SU-DHL-6 (cell line): Measurements from ENCODE around the gene IFRD2.
"Not testable (repeated sequence)": the region's sequence is repeated elsewhere in the genome, so short reads cannot be mapped to it uniquely, and the experiment has no call there.

Source experiments
- H2AFZ ChIP-seq: fragments of 200-600 bp; sonication (generic); 2 replicates; pipeline ENCODE4 v1.6.1; 2014; ENCODE audit warnings: low read depth, mild to moderate bottlenecking, moderate library complexity, mixed read lengths, antibody characterized with exemption, low read length; ENCODE audit not compliant: severe bottlenecking
- H3F3A ChIP-seq: fragments of 200-600 bp; shearing (Covaris generic); 2 replicates; pipeline ENCODE4 v1.6.0; 2016; ENCODE audit warnings: antibody characterized with exemption, mild to moderate bottlenecking; ENCODE audit not compliant: insufficient read depth
- H3K27ac ChIP-seq: fragments of 200-600 bp; sonication (generic); 2 replicates; pipeline ENCODE4 v1.5.1; 2016; ENCODE audit warnings: low read depth, mild to moderate bottlenecking, low read length, moderate library complexity, mixed read lengths
- H3K27me3 ChIP-seq: fragments of 200-600 bp; sonication (generic), shearing (Covaris generic); 2 replicates; pipeline ENCODE4 v1.6.0; 2014; ENCODE audit warnings: mild to moderate bottlenecking, low read length
- H3K36me3 ChIP-seq: fragments of 200-600 bp; sonication (generic); 2 replicates; pipeline ENCODE4 v1.6.1; 2014; ENCODE audit warnings: mild to moderate bottlenecking, low read length, mixed read lengths
- H3K4me2 ChIP-seq: fragments of 300-600, 200-600 bp; shearing (Covaris generic), sonication (generic); 2 replicates; pipeline ENCODE4 v1.6.0; 2014; ENCODE audit warnings: low read length, low read depth, mild to moderate bottlenecking; ENCODE audit not compliant: poor library complexity, severe bottlenecking
- H3K4me3 ChIP-seq: fragments of 200-600 bp; sonication (generic); 2 replicates; pipeline ENCODE4 v1.5.1; 2014; ENCODE audit warnings: antibody characterized with exemption, low read length, mild to moderate bottlenecking, mixed read lengths; ENCODE audit not compliant: insufficient read depth, poor library complexity, severe bottlenecking
- H3K79me2 ChIP-seq: fragments of 200-600 bp; sonication (generic); 2 replicates; pipeline ENCODE4 v1.6.1; 2014; ENCODE audit warnings: mild to moderate bottlenecking, low read length, moderate library complexity; ENCODE audit not compliant: insufficient read depth
- H3K9ac ChIP-seq: fragments of 200-600 bp; sonication (generic); 2 replicates; pipeline ENCODE4 v1.7.0; 2014; ENCODE audit warnings: mild to moderate bottlenecking, low read length
- H3K9me2 ChIP-seq: fragments of 200-600 bp; sonication (generic); replicated peaks from 2 replicates; pipeline ENCODE4 v1.6.1; 2014; ENCODE audit warnings: low read length; ENCODE audit not compliant: insufficient read depth
- H3K9me3 ChIP-seq: fragments of 200-600 bp; sonication (generic); 2 replicates; pipeline ENCODE4 v1.6.1; 2014; ENCODE audit warnings: low read length, mixed read lengths; ENCODE audit not compliant: insufficient read depth
- H4K20me1 ChIP-seq: fragments of 200-600 bp; sonication (generic); 2 replicates; pipeline ENCODE4 v1.6.1; 2014; ENCODE audit warnings: low read depth, mild to moderate bottlenecking, antibody characterized with exemption, low read length, moderate library complexity, mixed read lengths
- EZH2phosphoT487 ChIP-seq: fragments of 200-600 bp; sonication (generic), shearing (Covaris generic); conservative IDR thresholded peaks from 2 replicates; pipeline ENCODE4 v1.6.1; 2018; ENCODE audit warnings: mild to moderate bottlenecking, antibody characterized with exemption, low read length, moderate library complexity, mixed read lengths
- TF ChIP-seq, protein P1 (sequence below): fragments of 200-600 bp; sonication (generic); IDR thresholded peaks from one replicate; pipeline ENCODE4 v1.5.1; 2017; ENCODE audit warnings: antibody characterized with exemption, mild to moderate bottlenecking, low read length, moderate library complexity; ENCODE audit not compliant: insufficient read depth, poor library complexity, severe bottlenecking

The IFRD2 gene

DNA sequence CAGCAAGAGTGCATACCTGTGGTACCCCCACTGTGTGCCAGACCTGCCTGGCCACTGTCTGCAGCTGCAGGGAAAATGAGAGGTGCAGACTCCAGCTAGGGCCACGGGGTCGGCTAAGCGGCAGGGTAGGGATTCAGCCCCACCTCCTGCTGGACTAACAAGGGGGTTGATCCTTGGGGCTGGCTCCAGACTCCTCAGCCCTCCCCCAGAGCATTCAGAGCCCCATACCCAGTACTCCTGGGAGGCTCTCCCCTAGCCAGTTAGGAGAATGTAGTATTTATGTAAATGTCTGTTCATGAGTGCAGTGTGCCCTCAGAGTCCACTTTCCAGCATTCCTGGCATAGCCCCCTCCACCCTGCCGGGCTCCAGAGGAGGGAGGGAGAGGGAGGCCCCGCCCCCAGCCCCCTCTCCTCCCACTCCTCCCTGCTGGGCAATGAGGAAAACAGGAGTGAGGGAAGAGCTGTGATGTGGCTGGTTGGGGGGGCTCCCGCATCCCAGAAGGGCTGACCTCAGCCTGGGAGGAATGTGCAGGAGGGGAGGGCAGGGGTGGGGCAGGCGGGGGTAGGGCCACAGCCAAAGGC is 27.8 kb downstream of the IFRD2 start:
- Histone ChIP-seq H3K4me2 (no peak overlapping the region), H3K27ac (no peak overlapping the region), H3K9me3 (no peaks in the 10 kb centered on the region), H3F3A (no peaks in the 10 kb centered on the region), H3K27me3 (no peaks in the 10 kb centered on the region), H3K36me3 (no peaks in the 10 kb centered on the region), H3K79me2 (no peaks in the 10 kb centered on the region), H3K4me3 (no peak overlapping the region), H3K9ac (no peak overlapping the region), H3K9me2 (no peaks in the 10 kb centered on the region), H2AFZ (no peak overlapping the region), H4K20me1 (no peaks in the 10 kb centered on the region)
- TF ChIP-seq, protein P1, sequence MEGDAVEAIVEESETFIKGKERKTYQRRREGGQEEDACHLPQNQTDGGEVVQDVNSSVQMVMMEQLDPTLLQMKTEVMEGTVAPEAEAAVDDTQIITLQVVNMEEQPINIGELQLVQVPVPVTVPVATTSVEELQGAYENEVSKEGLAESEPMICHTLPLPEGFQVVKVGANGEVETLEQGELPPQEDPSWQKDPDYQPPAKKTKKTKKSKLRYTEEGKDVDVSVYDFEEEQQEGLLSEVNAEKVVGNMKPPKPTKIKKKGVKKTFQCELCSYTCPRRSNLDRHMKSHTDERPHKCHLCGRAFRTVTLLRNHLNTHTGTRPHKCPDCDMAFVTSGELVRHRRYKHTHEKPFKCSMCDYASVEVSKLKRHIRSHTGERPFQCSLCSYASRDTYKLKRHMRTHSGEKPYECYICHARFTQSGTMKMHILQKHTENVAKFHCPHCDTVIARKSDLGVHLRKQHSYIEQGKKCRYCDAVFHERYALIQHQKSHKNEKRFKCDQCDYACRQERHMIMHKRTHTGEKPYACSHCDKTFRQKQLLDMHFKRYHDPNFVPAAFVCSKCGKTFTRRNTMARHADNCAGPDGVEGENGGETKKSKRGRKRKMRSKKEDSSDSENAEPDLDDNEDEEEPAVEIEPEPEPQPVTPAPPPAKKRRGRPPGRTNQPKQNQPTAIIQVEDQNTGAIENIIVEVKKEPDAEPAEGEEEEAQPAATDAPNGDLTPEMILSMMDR = no peak
- no peak for TF ChIP-seq EZH2phosphoT487

- Histone ChIP-seq H3F3A (no peaks in the 10 kb centered on the region), H3K9ac (no peak overlapping the region), H3K27ac (no peak overlapping the region), H2AFZ (no peak overlapping the region), H3K9me3 (no peaks in the 10 kb centered on the region), H3K9me2 (no peaks in the 10 kb centered on the region), H3K4me2 (no peak overlapping the region), H3K79me2 (no peaks in the 10 kb centered on the region), H3K4me3 (no peak overlapping the region), H3K36me3 (no peaks in the 10 kb centered on the region), H4K20me1 (no peaks in the 10 kb centered on the region), H3K27me3 (no peaks in the 10 kb centered on the region)
- TF ChIP-seq, protein P1 = no peak
- TF ChIP-seq EZH2phosphoT487 = no peak
Measured at GRCh38 chr3:50263478-50264382, 28.5 kb downstream of the IFRD2 start.

GRCh38 chr3:50262778-50263177 is 29.5 kb downstream of the IFRD2 start:
- Histone ChIP-seq H3K4me2 (no peak overlapping the region), H3K4me3 (no peak overlapping the region), H4K20me1 (no peaks in the 10 kb centered on the region), H3K9me3 (no peaks in the 10 kb centered on the region), H3K9ac (no peak overlapping the region), H3K27ac (no peak overlapping the region), H3F3A (no peaks in the 10 kb centered on the region), H2AFZ (no peak overlapping the region), H3K27me3 (no peaks in the 10 kb centered on the region), H3K36me3 (no peaks in the 10 kb centered on the region), H3K79me2 (no peaks in the 10 kb centered on the region), H3K9me2 (no peaks in the 10 kb centered on the region)
- TF ChIP-seq, protein P1 = no peak
- TF ChIP-seq EZH2phosphoT487 = no peak

DNA sequence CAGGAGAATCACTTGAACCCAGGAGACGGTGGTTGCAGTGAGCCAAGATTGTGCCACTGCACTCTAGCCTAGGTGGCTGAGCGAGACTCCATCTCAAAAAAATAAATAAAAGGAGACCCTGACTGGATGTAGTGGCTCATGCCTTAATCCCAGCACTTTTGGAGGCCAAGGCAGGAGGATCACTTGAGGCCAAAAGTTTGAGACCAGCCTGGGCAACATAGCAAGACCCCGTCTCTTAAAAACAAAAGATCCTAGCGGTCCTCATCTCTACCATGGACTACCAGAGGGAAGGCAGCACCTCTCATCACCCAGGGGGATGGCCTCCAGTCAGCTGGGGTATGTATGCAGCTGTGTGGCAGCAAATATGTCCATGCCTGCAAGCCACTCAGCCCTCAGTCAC is 30.0 kb downstream of the IFRD2 start:
- H3K27me3 ChIP-seq, H3K36me3 ChIP-seq, H3K9me3 ChIP-seq, H3K27ac ChIP-seq, H3K9ac ChIP-seq, H3K4me3 ChIP-seq, H2AFZ ChIP-seq, H3K79me2 ChIP-seq, H3F3A ChIP-seq, H3K9me2 ChIP-seq, H3K4me2 ChIP-seq, H4K20me1 ChIP-seq: not testable (repeated sequence)
